ENCODE data around the gene STX4.

DNA sequence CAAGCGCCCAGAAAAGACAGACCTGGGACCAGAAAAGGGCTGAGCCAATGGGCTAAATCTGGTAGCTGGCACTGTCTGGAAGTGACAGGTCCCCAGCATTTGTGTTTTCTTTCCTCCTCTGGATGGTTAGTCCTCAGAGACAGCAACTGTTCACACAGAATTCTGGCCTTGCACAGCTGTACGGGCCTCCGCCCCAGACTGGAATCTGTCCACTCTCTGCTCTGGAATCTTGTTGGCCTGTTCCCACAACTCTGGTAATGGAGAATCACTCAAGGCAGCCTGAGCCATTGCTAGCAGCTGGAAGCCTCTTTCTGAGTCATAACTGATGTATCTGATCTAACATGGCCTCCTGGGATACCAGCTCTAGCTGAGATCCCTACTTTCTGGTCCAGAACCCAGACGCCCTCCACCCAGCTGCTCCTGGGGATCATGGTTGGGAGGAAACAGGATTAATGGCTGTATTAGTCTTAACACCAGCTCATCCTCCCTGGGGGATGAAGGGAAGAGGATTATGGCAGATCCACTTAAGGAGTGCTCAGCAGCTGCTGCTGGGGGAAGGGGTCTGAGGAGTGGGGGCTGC, 31.6 kb downstream of the STX4 start:
- TF ChIP-seq CTCF (IDR thresholded peaks at IDR 0.05; ENCODE audit: insufficient read depth, low read length, poor library complexity, severe bottlenecking) (no peak), EZH2phosphoT487 (conservative IDR thresholded peaks at IDR 0.05; ENCODE audit: low read length) (no peak)

Data from SU-DHL-6 (cell line).